NT2/D1 (cell line): ENCODE data around the gene NHS.

Source experiments
- SUZ12 ChIP-seq: IDR thresholded peaks from 2 replicates; pipeline ENCODE4 v1.6.1; 2011; ENCODE audit not compliant: insufficient read length, insufficient read depth; ENCODE audit errors: extremely low read depth
- YY1 ChIP-seq: IDR thresholded peaks from 2 replicates; pipeline ENCODE4 v1.6.1; 2011; ENCODE audit not compliant: insufficient read length, insufficient read depth

- TF ChIP-seq YY1 (no peak), SUZ12 (no peak)
Measured at GRCh38 chrX:17520016-17520615, 145.1 kb downstream of the NHS start.
